ENCODE measurements around the gene NT5C1A.

Gene NT5C1A

GRCh38 chr1:39633422-39633821, 38.5 kb downstream of the NT5C1A start:
- no peak for DNase-seq

GRCh38 chr1:39632682-39633417, 39.1 kb downstream of the NT5C1A start:
- DNase-seq = no peak

GRCh38 chr1:39632323-39632681, 39.6 kb downstream of the NT5C1A start:
- no peak for DNase-seq

GRCh38 chr1:39631361-39632322, 40.3 kb downstream of the NT5C1A start:
- DNase-seq = peak; percentile 18

- no peak for DNase-seq
Measured at GRCh38 chr1:39628807-39629350, 43.0 kb downstream of the NT5C1A start.

GRCh38 chr1:39626646-39627045, 45.3 kb downstream of the NT5C1A start:
- DNase-seq = no peak

GRCh38 chr1:39625462-39626273, 46.2 kb downstream of the NT5C1A start:
- DNase-seq = no peak

GRCh38 chr1:39625009-39625408, 46.9 kb downstream of the NT5C1A start:
- DNase-seq = no peak

- no peak for DNase-seq
Measured at GRCh38 chr1:39623053-39623452, 48.9 kb downstream of the NT5C1A start.

- no peak for DNase-seq
Measured at GRCh38 chr1:39622427-39622826, 49.5 kb downstream of the NT5C1A start.

GRCh38 chr1:39620659-39621165, 51.2 kb downstream of the NT5C1A start:
- DNase-seq = no peak

GRCh38 chr1:39617488-39618049, 54.3 kb downstream of the NT5C1A start:
- DNase-seq = no peak

GRCh38 chr1:39615086-39615673, 56.7 kb downstream of the NT5C1A start:
- DNase-seq = no peak

GRCh38 chr1:39614488-39614887, 57.4 kb downstream of the NT5C1A start:
- no peak for DNase-seq

GRCh38 chr1:39613250-39613649, 58.7 kb downstream of the NT5C1A start:
- DNase-seq = no peak

GRCh38 chr1:39609618-39610331, 62.1 kb downstream of the NT5C1A start:
- DNase-seq = peak; percentile 83
